GM04503 (cell line): ENCODE measurements around the gene ATF7IP2.
A peak's percentile ranks its signal among the peaks of the same experiment; 100 is the strongest.
"Not testable (repeated sequence)": the region's sequence is repeated elsewhere in the genome, so short reads cannot be mapped to it uniquely, and the experiment has no call there.

Experiments used
- DNase-seq: peaks from one replicate; pipeline ENCODE4 v3.0.0-alpha.2; 2012; ENCODE audit warnings: low read depth

Gene ATF7IP2

GRCh38 chr16:10452208-10453158, 66.6 kb downstream of the ATF7IP2 start:
- DNase-seq, result not testable (repeated sequence)

GRCh38 chr16:10453159-10453510, 67.3 kb downstream of the ATF7IP2 start:
- DNase-seq, result no peak

- peak; percentile 13 for DNase-seq
These were observed 80.0 kb downstream of the ATF7IP2 start for GRCh38 chr16:10465821-10466220.

- DNase-seq, result no peak
These were observed 80.5 kb downstream of the ATF7IP2 start for GRCh38 chr16:10466313-10466712.

GRCh38 chr16:10466861-10467260, 81.0 kb downstream of the ATF7IP2 start:
- DNase-seq, result no peak

- not testable (repeated sequence) for DNase-seq
These were observed 90.8 kb downstream of the ATF7IP2 start for GRCh38 chr16:10476636-10477035.

- DNase-seq, result no peak
These were observed 94.3 kb downstream of the ATF7IP2 start for GRCh38 chr16:10480151-10480550.

GRCh38 chr16:10485159-10485558, 99.3 kb downstream of the ATF7IP2 start:
- no peak for DNase-seq

GRCh38 chr16:10485698-10486382, 100.0 kb downstream of the ATF7IP2 start:
- no peak for DNase-seq

GRCh38 chr16:10490141-10490540, 104.3 kb downstream of the ATF7IP2 start:
- peak; percentile 31 for DNase-seq

- no peak for DNase-seq
These were observed 107.4 kb downstream of the ATF7IP2 start for GRCh38 chr16:10493276-10493675.

GRCh38 chr16:10494343-10495030, 108.6 kb downstream of the ATF7IP2 start:
- DNase-seq, result no peak

GRCh38 chr16:10495031-10495345, 109.1 kb downstream of the ATF7IP2 start:
- no peak for DNase-seq

- DNase-seq, result no peak
These were observed 111.6 kb downstream of the ATF7IP2 start for GRCh38 chr16:10497132-10498101.

GRCh38 chr16:10500582-10500981, 114.7 kb downstream of the ATF7IP2 start:
- DNase-seq, result no peak

- DNase-seq, result no peak
These were observed 115.3 kb downstream of the ATF7IP2 start for GRCh38 chr16:10501016-10501607.

- DNase-seq, result no peak
These were observed 116.9 kb downstream of the ATF7IP2 start for GRCh38 chr16:10502776-10503175.

GRCh38 chr16:10504404-10504885, 118.6 kb downstream of the ATF7IP2 start:
- no peak for DNase-seq

- DNase-seq, result not testable (repeated sequence)
These were observed 119.4 kb downstream of the ATF7IP2 start for GRCh38 chr16:10505286-10505685.

GRCh38 chr16:10509534-10510025, 123.7 kb downstream of the ATF7IP2 start:
- DNase-seq, result no peak

- no peak for DNase-seq
These were observed 124.4 kb downstream of the ATF7IP2 start for GRCh38 chr16:10510279-10510678.
